GM19452 (cell line): ENCODE data around the gene TIMM23.
"Not testable (repeated sequence)": the region's sequence is repeated elsewhere in the genome, so short reads cannot be mapped to it uniquely, and the experiment has no call there.

Experiments
- ATAC-seq: cut with Tn5 transposase; IDR thresholded peaks from one replicate; pipeline ENCODE4 v1.9.1; 2021; ENCODE audit not compliant: unreplicated experiment

Gene TIMM23

GRCh38 chr10:45997557-45997956, 25.3 kb downstream of the TIMM23 start:
- ATAC-seq, result no peak

- ATAC-seq, result no peak
These were observed 25.9 kb downstream of the TIMM23 start for GRCh38 chr10:45997994-45998763.

GRCh38 chr10:45999955-46000354, 27.7 kb downstream of the TIMM23 start:
- ATAC-seq, result not testable (repeated sequence)

- ATAC-seq, result no peak
These were observed 28.2 kb downstream of the TIMM23 start for GRCh38 chr10:46000538-46000937.

- no peak for ATAC-seq
These were observed 29.0 kb downstream of the TIMM23 start for GRCh38 chr10:46001187-46001756.

- not testable (repeated sequence) for ATAC-seq
These were observed 29.9 kb downstream of the TIMM23 start for GRCh38 chr10:46002189-46002687.

GRCh38 chr10:46002916-46003693, 30.8 kb downstream of the TIMM23 start:
- no peak for ATAC-seq

GRCh38 chr10:46004963-46005362, 32.7 kb downstream of the TIMM23 start:
- no peak for ATAC-seq

GRCh38 chr10:46005383-46005782, 33.1 kb downstream of the TIMM23 start:
- ATAC-seq, result no peak

GRCh38 chr10:46006219-46006618, 33.9 kb downstream of the TIMM23 start:
- no peak for ATAC-seq

- no peak for ATAC-seq
These were observed 40.5 kb downstream of the TIMM23 start for GRCh38 chr10:46012746-46013145.

GRCh38 chr10:46014206-46014605, 41.9 kb downstream of the TIMM23 start:
- ATAC-seq, result no peak

GRCh38 chr10:46014683-46015405, 42.6 kb downstream of the TIMM23 start:
- no peak for ATAC-seq

GRCh38 chr10:46016190-46016589, 43.9 kb downstream of the TIMM23 start:
- ATAC-seq, result no peak

GRCh38 chr10:46016811-46017210, 44.5 kb downstream of the TIMM23 start:
- no peak for ATAC-seq

GRCh38 chr10:46017733-46018132, 45.4 kb downstream of the TIMM23 start:
- no peak for ATAC-seq

GRCh38 chr10:46018453-46019176, 46.3 kb downstream of the TIMM23 start:
- no peak for ATAC-seq

GRCh38 chr10:46019177-46019528, 46.9 kb downstream of the TIMM23 start:
- ATAC-seq, result no peak

- no peak for ATAC-seq
These were observed 47.5 kb downstream of the TIMM23 start for GRCh38 chr10:46019569-46020343.

GRCh38 chr10:46020344-46020657, 48.0 kb downstream of the TIMM23 start:
- ATAC-seq, result no peak
